COLO829 (cell line): Measurements from ENCODE around the gene CPZ.

Experiments used
- DNase-seq: peaks from one replicate; pipeline ENCODE4 v3.0.0; 2012; ENCODE audit warnings: low spot score

The CPZ gene

GRCh38 chr4:8639777-8640720, 47.5 kb downstream of the CPZ start:
- no peak for DNase-seq

- no peak for DNase-seq
Measured at GRCh38 chr4:8640816-8641215, 48.3 kb downstream of the CPZ start.

GRCh38 chr4:8641256-8641655, 48.7 kb downstream of the CPZ start:
- no peak for DNase-seq

DNA sequence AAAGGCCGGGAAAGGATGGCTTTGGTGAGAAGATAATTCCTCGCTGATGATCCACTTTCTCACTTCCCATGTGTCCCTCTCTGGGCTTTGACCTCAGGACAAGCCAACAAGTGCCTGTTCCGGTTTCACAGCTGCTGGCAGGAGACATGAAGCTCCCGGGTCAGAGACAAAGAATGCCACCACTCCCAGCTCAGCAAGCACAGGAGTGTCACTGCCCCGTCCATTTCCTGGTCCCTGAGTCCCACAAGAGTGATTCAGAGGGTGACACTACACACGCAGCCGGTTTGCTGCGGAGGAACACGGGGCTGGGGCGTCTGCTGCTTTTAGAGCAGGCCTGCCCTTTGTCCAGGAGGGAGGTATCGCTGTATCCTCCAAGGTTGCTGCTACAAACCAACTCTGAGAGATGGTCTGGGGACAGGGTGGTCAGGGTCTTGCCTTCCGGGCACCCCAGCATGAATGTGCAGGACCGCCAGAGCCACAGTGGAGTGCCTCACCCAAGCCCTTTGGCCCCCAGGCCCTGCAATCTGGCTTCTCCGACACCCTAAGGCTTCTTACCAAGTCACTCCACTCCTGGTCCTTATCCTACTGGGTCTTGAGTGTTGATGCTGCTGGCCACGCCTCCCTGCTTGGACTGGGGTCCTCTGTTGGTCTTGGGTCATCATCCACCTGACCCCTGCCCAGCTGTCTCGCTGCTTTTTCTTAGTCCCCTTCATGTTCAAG, 49.5 kb downstream of the CPZ start:
- DNase-seq: no peak

DNA sequence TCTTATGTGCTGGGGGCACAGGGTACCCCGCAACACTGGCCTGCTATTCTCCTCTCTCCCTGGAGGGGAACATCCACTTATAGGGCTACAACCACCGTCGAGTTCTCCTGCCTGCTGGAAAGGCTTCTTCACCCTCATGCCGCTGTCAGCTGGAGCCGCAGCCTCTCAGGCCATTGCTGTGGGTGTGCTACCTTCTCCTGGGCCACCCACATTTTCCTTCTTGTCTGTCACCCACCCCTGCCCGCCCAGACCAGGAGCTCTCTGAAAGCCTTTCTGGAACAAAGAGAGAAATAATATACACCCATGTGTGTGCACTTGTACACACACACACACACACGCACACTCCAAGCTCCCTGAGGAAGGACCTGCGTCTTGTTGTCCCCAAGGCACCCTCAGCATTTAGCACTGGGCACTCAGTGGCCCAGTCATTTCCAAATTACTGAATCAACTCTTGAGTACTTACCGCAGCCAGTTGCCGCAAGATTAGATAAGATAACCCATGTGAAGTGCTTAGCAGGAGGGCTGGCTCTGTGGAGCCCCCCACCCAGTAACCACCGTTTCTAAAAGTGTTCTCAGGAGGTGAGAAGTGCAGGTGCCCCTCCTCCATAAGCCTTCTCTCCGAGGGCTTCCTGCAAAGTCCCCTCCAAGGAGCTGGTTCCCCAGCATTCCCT, 50.2 kb downstream of the CPZ start:
- DNase-seq: no peak

DNA sequence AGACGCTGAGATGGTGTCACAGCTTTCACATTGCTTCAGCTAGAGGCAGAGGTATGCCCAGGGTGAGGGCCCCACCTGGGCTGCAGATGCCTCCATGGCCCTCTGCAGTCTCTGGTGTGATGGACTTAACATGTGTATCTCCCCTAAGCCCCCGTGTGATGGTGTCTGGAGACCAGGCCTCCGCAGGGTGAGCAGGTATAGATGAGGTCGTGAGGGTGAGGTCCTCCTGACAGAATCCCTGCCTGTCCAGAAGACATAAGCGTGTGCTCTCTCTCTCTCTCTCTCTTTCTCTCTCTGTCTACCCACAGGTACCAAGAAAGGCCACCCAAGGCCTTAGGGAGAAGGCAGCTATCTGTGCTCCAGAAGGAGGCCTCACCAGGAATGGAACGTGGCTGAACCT, 50.9 kb downstream of the CPZ start:
- DNase-seq: no peak

- DNase-seq: no peak
Measured at GRCh38 chr4:8643986-8644385, 51.4 kb downstream of the CPZ start.

GRCh38 chr4:8644461-8644891, 51.9 kb downstream of the CPZ start:
- DNase-seq: no peak

DNA sequence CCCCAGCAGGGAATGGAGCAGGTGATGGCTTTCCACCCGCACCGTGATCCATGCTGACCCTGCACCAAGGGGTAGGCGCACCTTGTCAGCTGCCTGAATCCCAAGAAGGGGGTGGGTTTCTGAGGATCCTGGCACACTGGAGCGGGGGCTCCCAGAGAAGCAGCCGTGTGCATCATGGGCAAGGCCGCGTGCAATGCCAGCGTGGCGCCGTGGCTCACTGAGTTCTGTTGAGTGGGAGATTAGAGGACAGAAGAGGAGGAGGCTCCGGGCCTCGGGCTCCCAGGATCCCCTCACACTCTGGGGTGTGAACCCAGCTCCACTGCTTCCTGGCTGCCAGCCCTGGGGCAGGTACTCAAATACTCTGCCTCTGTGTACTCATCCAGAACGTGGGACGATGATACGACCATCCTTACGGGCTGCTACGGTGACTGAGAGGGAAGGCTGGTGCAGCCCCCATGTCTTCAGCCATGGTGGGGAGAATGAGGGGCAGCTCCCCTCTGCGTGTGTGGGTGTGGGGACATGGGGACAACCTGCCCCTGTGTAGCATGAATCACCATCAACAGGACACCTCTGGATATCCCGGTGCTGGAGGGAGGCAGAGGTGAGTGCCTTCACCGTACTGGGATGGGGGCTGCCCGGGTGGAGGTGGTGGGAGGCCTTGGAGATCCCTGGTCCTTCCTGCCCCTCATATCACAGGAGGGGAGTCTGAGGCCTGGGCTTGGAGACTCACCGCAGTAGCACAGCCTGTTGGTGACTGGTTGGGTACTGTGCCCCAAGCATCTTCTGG, 52.6 kb downstream of the CPZ start:
- DNase-seq: no peak

DNA sequence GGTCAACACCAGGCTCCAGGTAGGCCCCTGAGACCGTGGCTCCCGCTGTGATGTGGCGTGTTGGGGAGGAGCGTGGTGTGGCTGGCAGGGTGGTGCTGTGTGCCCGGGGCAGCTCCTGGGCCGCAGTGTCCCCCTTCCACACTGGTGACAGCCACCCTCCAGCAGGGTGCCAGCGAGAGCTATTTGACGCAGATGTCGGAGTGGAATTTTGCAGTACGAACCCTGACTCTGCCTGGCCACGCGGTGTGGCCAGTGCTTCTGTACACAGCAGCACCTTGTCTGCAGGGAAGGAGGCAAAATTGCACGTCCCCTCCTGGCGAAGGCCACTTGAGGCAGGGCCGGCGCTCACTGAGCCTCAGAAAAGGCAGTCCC, 53.2 kb downstream of the CPZ start:
- DNase-seq: no peak

GRCh38 chr4:8646296-8647093, 53.9 kb downstream of the CPZ start:
- DNase-seq: no peak

- DNase-seq: no peak
Measured at GRCh38 chr4:8647094-8647570, 54.6 kb downstream of the CPZ start.

- no peak for DNase-seq
Measured at GRCh38 chr4:8647626-8648025, 55.1 kb downstream of the CPZ start.

- no peak for DNase-seq
Measured at GRCh38 chr4:8648296-8648695, 55.7 kb downstream of the CPZ start.

GRCh38 chr4:8648816-8649630, 56.5 kb downstream of the CPZ start:
- DNase-seq: no peak

GRCh38 chr4:8649631-8650361, 57.2 kb downstream of the CPZ start:
- no peak for DNase-seq

DNA sequence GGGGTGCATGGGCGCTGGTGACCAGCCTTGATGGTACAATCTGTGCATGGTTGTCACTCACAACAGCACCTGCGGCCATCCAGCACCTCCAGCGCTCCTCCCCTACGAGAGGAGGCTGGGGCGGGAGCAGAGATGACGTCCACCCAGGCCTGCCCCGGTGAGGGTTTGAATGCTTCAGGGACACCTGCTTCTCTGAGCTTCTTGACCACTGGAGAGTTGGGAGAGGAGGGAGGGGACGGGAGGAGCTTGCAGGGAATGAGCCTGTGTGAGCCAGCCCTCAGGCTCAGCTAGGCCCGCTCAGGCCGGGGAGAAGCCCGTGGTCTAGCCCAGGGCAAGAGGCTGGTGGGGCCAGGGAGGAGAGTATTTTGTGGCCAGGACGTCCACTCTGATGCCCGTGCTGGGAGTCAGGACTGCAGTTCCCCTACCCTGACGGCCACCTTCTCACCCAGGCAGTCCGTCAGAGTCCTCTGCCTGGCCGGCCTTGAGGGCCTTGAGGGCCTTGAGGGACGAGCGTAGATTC, 59.2 kb downstream of the CPZ start:
- no peak for DNase-seq

GRCh38 chr4:8652181-8653078, 59.9 kb downstream of the CPZ start:
- no peak for DNase-seq
